H4 (cell line): ENCODE data around the gene TMEM258. TPM values are rescaled to one million over a fixed set of nuclear protein-coding genes. Genes with fewer than 3 reads are reported as not detected.

Source experiments
- DNase-seq: peaks from one replicate; pipeline ENCODE4 v3.0.0-alpha.2; 2015; ENCODE audit warnings: low spot score
- total RNA-seq: library from RNA; depleted of rRNA; stranded (reverse); fragments of >200 nt; shearing (Covaris generic); gene quantifications from 2 replicates; pipeline ENCODE4 v1.2.3, GENCODE V29; 2014

The TMEM258 gene
- total RNA-seq, 1 experiment from 2014 or later: 133 TPM

DNA sequence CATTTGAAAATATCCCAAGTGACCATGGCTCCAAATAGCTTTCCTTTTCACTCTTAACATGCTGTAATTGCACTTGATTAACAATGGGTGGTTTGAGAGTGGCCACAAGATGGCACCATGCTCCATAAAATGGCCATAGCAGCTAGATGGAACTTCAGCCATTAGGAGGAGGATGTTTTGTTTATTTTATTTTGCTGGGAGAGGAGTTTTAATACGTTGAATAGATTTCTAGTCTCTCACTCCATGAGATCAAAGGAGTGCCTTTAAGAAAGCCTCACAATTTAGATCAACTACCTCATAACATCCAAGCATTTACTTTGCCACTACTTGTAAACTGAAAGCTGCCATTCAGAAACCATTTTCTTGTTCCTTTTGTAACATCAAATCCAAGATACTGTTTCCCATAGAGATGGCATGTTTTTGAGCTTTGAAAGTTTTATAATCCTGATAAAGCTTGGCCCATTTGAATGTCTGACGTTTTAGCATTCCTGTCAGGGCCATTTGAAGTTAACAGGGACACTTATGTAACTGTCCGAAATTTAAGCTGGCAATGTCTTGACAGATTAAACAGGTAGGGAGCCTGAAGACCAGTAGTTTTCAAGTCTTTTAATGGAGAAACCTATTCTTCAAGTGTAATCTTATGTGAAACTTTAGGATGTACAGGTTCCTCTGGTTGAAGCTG, 5.0 kb upstream of the TMEM258 start:
- DNase-seq: peak; percentile 80

DNA sequence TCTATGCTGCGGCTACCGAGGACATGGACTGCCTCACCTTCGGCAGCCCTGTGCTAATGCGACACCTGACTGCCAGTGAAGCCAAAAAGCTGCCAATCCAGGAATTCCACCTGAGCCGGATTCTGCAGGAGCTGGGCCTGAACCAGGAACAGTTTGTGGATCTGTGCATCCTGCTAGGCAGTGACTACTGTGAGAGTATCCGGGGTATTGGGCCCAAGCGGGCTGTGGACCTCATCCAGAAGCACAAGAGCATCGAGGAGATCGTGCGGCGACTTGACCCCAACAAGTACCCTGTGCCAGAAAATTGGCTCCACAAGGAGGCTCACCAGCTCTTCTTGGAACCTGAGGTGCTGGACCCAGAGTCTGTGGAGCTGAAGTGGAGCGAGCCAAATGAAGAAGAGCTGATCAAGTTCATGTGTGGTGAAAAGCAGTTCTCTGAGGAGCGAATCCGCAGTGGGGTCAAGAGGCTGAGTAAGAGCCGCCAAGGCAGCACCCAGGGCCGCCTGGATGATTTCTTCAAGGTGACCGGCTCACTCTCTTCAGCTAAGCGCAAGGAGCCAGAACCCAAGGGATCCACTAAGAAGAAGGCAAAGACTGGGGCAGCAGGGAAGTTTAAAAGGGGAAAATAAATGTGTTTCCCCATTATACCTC, 3.6 kb upstream of the TMEM258 start:
- DNase-seq: no peak

DNA sequence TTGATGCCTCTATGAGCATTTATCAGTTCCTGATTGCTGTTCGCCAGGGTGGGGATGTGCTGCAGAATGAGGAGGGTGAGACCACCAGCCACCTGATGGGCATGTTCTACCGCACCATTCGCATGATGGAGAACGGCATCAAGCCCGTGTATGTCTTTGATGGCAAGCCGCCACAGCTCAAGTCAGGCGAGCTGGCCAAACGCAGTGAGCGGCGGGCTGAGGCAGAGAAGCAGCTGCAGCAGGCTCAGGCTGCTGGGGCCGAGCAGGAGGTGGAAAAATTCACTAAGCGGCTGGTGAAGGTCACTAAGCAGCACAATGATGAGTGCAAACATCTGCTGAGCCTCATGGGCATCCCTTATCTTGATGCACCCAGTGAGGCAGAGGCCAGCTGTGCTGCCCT, 3.1 kb upstream of the TMEM258 start:
- no peak for DNase-seq

DNA sequence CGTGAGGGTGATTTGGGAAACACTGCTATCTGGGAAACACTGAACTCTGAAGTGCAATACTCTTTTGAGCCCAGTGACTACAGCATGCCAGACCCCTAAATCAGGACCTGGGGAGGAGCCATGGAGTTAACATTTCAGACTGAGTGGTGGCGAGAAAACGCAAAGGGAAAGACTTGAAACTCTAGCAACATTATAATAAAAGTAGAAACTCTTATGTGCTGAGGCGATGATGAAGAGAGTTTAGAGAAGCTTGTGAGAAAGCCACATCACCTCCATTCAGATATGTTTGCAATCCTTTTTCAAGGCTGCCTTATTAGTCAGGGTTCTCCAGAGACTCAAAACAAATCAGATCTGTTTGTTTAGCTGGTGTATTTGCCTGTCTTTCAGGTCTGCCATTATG, 2.2 kb upstream of the TMEM258 start:
- DNase-seq: no peak

GRCh38 chr11:61793829-61794204, 1.4 kb upstream of the TMEM258 start:
- DNase-seq: no peak

GRCh38 chr11:61793083-61793828, 857 bp upstream of the TMEM258 start:
- DNase-seq: no peak

GRCh38 chr11:61791737-61792309, 576 bp downstream of the TMEM258 start:
- peak; percentile 81 for DNase-seq

DNA sequence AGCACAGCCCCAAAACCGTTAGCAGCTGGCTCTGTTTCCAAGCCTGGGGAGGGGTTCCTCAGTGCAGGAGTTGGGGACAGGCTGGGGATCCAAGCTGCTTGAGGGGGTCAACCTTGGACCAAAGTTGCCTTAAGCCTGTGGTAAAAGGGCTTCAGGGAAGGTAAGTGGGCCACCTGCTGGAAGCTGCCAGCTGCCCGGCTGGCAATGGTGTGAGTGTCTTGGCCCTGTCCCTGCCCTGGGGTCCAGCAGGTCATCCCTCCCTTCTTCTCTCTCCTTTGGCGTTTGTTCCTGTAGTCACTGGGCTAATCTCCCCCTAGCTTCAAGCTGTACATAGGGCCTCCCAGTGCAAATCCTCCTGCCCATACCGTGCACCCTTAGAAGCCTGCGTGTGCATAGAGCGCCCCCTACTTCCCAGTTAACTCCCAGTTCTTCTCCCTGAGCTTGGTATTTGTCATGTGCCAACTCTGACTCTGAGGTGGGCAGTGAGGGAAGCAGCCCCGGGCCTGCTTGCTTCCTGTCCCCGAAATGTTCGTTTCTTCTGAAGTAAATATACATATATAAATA, 4.4 kb downstream of the TMEM258 start:
- DNase-seq: no peak

- DNase-seq: no peak
These were observed 6.5 kb downstream of the TMEM258 start for GRCh38 chr11:61785837-61786402.

GRCh38 chr11:61784506-61784805, 7.9 kb downstream of the TMEM258 start:
- DNase-seq: no peak

GRCh38 chr11:61783717-61784505, 8.5 kb downstream of the TMEM258 start:
- no peak for DNase-seq

DNA sequence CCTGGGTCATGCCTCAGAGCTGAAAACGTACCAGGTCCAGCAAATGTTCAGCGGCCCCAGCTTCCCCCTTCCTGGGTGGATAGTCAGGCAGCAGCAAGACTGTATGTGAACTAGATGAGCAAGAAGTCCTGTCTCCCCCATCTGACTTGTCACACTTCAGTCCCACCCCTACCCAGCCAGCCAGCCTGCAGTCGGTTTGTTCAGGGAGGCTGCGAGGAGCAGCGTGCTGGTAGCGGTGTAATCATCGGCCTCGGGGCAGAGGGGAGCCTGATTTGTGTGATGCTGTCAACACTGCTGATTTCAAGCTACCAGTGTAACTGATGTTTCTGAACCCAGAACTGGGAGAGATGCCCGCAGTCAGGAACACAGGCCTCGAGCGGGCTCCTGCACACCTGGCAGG, 9.6 kb downstream of the TMEM258 start:
- no peak for DNase-seq

DNA sequence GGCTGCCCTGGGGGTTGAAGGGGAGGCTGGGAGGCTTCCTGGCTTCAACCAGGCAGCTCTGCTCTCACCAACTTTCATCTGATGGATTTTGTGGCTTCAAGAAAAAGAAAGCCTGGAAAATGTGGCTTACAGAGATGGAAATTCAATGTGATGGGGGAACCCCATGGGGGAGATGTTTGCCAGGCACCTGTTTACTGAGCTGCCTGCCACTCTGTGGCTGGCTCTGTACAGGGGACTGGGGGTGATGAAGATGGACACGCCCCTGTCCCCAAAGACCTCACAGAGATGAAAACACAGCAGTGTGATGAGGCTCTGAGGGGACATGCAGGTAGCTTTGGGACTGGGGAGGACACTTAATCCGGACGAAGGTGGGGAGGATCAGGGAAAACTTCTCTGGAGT, 10.1 kb downstream of the TMEM258 start:
- DNase-seq: no peak

DNA sequence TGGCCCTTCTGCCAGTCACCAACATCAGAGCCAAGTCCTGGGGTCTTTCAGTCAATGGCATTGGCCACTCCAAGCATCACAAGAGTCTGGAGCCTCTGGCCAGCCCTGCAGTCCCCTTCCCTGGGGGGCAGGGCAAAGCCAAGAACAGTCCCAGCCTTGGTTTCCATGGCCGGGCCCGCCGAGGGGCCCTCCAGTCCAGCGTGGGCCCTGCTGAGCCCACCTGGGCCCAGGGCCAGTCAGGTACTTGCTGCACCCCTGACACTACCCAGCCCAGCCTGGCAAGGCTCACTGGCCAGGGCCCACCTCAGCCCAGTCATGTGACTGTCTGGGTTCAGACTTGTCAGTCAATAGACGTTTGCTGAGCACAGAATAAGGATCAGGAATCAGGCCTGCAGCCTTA, 10.8 kb downstream of the TMEM258 start:
- DNase-seq: no peak

DNA sequence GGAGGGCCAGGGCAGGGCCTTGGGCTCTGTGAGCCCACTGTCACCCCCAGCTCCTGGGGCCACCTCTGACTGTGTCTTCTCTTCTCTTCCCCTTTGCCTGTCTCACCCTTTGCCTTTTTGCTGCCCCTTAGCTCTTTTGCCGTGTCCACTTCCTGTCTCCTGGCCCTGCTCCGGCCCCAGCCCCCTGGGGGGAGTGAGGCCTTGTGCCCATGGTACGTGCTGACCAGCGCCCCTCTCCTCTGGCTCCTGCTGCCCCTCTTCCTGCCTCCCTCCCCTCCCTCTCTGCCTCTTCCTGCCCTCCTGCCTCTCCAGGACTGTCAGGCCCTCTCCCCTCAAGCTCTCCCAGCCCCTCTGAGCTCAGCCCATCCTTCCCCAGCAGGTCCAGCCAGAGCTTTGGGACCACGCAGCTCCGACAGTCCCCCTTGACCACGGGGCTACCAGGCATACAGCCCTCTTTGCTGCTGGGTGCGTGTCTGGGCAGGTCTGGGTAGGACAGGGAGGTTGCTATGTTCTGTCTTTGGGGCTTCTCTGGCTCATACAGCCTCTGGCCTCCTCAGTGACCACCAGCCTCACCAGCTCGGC, 11.7 kb downstream of the TMEM258 start:
- DNase-seq: no peak

DNA sequence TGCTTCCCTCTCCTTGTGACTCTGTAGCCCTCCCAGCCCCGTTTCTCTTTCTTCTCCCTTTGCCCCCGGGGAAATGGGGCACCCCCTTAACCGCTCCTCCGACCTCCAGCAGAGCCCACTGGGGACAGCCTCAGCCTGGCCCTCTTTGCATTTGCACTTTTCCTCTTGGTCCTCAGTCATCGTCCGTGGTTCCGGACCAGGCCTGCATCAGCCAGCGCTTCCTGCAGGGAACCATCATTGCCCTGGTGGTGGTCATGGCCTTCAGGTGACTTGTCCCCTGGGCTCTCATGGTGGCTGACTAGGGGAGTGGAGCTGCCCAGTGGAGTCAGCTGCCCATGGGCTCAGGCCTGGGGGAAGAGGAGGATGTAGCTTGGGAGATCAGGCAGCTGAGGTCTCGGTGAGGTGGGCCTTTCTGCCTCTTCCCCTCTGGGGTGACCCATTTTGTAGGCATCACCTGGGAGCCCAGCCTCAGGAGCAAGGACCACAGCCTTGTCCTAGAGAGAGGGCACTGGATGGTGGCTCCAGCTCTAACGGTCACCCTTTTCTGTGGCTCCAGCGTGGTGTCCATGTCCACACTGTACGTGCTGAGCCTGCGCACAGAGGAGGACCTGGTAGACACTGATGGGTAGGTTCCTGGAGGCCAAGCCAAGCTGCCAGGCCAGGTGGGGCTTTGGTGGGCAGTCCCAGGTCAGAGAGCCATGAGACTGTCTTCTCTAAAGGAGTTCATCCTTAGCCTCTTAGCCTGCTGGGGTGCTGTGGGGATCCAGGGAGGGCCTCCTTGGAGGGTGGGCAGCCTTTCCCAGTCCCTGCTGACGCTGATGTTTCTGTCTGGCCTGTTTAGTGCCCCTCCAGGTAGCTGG, 12.5 kb downstream of the TMEM258 start:
- no peak for DNase-seq

DNA sequence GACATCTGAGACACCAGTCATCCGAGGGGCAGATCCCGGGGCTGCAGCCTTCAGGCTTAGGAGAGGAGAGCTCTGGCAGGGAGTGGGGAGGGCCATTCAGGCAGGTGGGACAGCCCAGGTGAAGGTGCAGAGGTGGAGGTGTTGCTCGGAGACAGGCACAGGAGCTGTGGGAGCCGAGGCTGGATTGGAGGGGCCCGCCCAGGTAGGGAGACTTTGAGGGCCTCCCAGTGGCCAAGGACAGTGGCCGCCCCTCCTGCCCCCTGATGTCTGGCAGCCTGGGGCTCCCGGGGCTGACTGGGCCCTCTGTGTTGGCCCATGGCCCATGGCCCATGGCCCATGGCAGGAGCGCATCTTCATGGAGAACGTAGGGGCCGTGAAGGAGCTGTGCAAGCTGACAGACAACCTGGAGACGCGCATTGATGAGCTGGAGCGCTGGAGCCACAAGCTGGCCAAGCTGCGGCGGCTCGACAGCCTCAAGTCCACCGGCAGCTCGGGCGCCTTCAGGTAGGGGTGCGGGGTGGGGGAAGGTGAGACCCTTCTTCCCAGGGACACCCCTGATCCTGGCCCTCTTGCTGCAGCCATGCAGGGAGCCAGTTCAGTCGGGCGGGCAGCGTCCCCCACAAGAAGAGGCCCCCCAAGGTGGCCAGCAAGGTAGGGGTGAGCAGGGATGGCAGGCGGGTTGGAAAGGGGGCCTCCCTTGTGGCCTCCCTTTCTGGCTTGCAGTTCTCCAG, 13.3 kb downstream of the TMEM258 start:
- DNase-seq: no peak

- DNase-seq: no peak
These were observed 14.0 kb downstream of the TMEM258 start for GRCh38 chr11:61778357-61778886.
